NCI-H146 treated with DMSO at 0.1 percent for 48 hours (cell line): Measurements from ENCODE around the gene C19orf85.
"Not testable (repeated sequence)": the region's sequence is repeated elsewhere in the genome, so short reads cannot be mapped to it uniquely, and the experiment has no call there.

ENCODE experiments used
- DNase-seq: peaks from one replicate; lab custom pipeline; 2025; ENCODE audit not compliant: unreplicated experiment; lab: John Stamatoyannopoulos, UW

The C19orf85 gene

DNA sequence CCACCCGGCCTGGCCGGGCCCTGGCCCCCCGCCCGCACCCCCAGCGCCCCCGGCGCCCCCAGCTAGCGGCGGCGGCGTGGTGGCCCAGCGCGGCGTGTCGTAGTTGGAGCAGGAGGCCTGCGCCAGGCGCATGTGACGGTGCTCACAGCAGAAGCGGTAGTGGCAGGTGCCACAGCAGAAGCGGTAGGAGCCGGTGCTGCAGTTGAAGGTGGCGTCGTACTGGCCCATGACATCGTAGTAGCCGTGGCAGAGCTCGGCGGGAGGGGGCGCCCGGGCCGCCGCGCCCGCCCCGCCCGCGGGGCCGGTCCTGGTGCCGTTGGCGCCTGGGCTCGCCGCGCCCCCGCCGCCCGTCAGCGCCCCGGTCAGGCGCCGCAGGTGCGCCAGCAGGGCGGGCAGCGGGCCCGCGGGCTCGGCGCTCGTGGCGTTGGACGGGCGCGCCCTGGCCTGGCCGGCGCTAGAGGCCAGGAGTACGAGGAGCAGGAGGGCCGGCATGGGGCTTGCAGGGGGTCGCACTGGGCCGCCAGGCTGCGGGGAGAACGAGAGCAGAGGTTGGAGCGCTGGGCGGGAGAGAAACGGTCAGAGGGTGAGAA is 22.1 kb downstream of the C19orf85 start:
- DNase-seq, result peak; percentile 38

DNA sequence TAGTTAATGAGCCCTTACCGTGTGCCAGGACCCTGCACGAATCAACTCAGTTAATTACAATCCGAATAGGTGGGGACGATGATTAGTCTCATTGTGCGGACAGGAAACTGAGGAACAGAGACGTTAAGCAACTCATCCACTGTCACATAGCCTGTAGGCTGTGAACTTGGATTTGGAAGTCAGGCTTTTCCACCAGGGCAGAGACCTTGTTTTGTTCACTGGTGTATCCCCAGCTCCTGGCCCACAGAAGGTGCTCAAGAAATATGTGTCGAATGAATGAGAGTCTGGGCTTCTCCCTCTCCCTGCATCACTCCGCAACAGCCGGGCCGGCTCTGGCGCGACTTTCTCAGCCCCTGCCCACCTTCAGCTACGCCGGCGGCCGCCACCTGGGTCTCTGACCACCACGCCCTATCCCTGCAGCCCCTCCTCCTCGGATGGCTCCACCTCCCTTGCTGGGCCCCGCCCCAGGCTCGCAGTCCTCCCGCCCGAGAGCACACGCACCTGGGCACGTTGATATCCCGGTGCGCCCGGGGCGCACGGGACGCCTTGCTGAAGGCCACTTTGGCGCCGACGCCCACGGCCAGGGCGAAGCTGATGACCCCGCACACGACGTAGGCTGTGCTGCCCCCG is 22.7 kb downstream of the C19orf85 start:
- peak; percentile 78 for DNase-seq

DNA sequence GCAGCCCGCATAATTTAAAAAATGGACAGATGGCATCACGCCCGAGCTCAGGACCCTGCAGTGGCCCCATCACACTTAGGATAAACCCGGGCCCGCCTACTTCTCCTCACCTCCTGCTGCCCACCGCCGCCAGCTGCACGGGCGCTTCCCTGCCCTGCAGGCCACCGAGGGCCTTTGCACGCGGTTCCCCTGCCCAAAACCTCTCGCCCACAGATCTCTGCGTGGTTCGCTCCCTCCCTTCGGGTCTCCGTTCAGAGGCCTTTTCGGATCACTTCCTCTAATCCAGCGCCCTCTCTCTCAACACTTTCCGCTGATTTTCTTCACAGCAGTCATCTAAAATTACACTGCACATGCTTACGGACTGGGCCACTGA is 23.2 kb downstream of the C19orf85 start:
- no peak for DNase-seq

GRCh38 chr19:55440411-55441105 is 24.0 kb downstream of the C19orf85 start:
- peak; percentile 76 for DNase-seq

- no peak for DNase-seq
Measured at GRCh38 chr19:55439052-55439451, 25.5 kb downstream of the C19orf85 start.

DNA sequence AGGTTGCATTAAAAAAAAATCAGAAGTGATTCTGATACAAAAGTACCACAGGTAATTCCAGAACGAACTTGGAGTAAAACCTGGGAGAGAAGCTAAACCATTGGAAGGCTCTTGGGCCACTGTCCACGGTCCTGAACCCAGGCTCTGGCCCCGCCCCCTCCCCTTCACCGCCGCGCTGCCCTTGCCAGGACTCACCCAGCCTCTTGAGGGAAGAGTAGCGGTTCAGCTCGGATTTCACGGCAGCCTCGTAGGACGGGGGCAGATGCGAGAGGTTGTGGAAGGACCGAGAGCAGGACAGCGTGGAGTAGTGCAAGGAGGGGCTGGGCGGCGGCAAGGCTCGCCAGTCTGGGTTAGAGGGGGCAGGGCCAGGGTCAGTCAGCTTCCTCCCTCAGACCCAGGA is 27.1 kb downstream of the C19orf85 start:
- no peak for DNase-seq

GRCh38 chr19:55436847-55437246 is 27.7 kb downstream of the C19orf85 start:
- no peak for DNase-seq

- DNase-seq, result no peak
Measured at GRCh38 chr19:55435020-55435419, 29.5 kb downstream of the C19orf85 start.

DNA sequence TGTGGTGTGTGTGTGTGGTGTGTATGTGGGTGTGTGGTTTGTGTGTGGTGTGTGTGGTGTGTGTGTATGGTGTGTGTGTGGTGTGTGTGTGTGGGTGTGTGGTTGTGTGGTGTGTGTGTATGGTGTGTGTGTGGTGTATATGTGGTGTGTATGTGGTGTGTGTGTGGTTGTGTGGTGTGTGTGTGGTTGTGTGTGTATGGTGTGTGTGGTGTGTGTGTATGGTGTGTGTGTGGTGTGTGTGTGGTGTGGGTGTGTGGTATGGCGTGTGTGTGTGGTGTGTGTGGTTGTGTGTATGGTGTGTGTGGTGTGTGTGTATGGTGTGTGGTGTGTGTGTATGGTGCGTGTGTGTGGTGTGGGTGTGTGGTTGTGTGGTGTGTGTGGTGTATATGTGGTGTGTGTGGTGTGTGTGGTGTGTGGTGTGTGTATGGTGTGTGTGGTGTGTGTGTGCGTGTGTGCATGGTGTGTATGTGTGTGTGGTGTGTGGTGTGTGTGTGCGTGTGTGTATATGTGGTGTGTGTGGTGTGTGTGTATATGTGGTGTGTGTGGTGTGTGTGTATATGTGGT is 30.1 kb downstream of the C19orf85 start:
- no peak for DNase-seq

- no peak for DNase-seq
Measured at GRCh38 chr19:55433292-55433691, 31.3 kb downstream of the C19orf85 start.

DNA sequence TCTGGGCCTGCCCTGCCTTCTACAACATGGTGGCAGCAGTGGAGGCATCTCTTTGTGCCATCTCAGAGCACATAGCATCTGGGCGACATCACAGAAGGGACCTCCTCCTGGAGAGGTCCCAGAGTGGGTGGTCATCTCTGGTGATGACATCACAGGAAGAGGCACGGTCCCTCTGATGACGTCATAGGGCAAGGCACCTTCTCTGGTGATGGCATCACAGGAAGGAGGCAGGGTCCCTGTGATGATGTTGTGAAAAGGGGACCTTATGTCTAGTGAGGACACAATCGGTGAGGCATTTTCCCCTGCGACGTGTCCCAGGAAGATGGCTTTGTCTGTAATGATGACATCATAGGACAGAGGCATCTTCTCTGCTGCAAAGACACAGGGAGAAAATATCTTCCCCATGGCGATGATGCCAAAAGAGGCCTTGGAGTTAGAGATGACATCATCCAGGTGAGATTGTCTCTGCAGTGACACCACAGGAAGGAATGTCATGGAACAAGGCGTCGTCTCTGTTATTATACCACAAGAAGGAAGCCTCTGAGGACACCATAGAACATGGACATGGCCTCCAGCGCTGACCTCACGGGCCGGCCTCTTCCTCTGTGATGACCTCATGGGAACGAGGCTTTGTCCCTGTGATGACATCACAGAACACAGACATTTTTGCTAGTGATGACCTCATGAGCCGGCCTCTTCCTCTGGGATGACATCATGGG is 32.2 kb downstream of the C19orf85 start:
- DNase-seq, result no peak

DNA sequence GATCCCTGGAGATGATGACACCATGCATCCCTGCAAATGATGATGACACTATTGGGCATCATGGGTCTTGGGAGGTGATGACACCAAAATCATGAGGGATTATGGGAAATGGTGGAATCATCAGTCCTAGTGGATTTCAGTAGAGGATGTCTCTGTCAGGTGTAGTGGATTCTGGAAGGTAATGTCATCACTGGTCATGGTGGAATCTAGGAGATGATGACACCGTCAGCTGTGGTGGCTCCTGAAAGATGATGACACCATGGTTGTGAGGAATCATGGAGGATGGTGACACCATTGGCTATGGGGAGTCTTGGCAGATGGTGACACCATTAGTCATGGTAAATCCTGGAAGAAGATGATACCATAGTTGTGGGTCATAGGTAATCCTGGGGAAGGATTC is 33.4 kb downstream of the C19orf85 start:
- DNase-seq, result no peak

GRCh38 chr19:55426042-55426441 is 38.5 kb downstream of the C19orf85 start:
- no peak for DNase-seq

DNA sequence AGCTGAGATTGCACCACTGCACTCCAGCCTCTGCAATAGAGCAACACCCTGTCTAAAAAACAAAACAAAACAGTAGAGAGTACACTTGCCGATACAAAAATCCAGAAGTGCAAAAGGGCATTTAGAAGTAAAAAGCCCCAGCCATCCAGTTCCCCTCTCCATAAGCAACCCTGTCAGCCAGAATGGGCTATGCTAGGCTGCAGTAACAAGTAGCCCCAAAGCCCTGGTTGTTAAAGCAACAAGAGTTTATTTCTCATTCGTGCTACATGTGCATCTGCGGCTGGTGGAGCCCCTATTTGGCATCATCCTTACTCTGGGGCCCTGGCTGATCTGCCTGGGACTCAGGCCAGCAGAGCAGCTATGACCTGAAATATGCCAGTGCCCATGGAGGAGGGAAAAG is 40.0 kb downstream of the C19orf85 start:
- no peak for DNase-seq

DNA sequence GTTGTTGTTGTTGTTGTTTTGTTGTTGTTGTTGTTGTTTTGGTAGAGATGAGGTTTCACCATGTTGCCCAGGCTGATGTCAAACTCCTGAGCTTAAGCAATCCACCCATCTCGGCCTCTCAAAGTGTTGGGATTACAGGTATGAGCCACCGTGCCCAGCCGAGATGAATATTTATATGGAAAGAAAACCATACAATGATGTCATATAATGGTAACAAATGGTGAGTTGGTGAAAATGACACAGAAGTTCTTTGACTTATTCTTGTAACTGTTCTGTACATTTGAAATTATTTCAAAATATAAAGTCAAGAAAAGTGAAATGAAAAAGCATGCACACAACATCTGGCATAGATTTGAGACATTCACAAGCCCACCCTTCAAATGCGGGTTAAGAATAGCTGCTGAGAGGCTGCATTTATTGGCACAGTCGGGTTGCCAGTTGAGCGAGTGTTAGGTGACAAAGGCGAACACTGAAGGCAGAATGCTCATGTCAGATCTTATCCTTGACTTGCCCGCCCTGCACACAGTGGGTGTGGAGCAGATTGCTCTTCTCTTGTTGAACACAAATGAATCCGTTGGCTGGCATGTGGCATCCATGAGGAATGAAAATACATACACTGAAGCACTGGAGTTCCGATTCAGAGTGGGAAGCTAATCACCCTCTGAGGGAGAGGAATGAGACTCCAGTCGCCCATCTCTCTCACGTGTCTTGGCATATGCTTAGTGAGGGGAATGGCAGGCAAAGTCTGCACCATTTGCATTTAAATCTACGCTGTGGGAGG is 41.1 kb downstream of the C19orf85 start:
- DNase-seq, result no peak

DNA sequence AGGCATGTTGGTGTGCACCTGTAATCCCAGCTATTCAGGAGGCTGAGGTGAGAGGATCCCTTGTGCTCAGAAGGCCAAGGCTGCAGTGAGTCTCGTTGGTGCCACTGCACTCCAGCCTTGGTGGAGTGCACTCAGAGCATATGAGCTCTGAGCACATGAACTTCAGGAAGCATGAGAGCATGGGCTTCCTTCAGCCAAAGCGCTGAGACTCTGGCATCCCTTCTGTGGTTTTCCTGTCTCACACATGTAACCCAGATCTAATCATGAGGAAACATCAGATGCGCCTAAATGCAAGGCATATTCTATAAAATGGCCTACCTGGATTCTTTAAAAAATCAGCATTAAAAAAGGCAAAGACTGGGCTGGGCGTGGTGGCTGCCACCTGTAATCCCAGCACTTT is 43.3 kb downstream of the C19orf85 start:
- DNase-seq, result not testable (repeated sequence)

DNA sequence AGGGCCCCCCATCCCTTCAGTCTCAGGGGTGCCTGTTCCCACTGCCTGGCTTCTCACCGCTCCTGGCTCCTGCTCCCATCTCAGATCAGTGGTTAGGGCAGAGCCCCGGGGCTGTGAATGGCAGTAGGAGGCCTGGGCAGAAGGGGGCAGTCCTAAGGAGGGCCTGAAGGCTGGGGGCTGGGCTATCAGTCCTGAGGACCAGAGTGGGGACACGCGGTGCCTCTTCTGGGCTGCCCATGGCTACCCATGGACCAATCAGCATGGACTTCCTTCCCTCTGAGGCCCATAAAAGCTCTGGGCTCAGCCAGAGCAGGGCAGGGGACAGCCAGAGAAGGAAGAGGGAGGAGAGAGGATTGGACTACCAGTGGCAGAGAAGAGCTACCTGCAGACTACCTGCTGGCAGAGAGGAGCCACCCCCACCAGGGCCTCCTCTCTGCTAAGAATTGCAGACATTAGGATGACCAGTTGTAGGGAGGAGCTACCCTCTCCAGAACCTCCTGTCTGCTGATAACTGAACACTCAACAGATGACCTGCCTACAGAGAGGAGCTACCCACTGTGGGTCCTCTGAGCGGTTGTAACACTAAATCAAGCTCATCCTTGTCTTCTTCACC is 44.8 kb downstream of the C19orf85 start:
- no peak for DNase-seq

GRCh38 chr19:55419103-55419502 is 45.4 kb downstream of the C19orf85 start:
- DNase-seq, result no peak

GRCh38 chr19:55418185-55418584 is 46.4 kb downstream of the C19orf85 start:
- peak; percentile 79 for DNase-seq
